HepG2 (cell line): ENCODE results near the gene KLHL17. TPM values are rescaled to one million over a fixed set of nuclear protein-coding genes. Genes with fewer than 3 reads are reported as not detected.

Experiments
- ATF7-NPFF ChIP-seq: sonication (generic); formaldehyde crosslinking; IDR thresholded peaks from 2 replicates; pipeline ENCODE4 v1.8.1; 2023; ENCODE audit warnings: mild to moderate bottlenecking, low read depth, missing genetic modification reagents, moderate library complexity
- ISL2 ChIP-seq: sonication (generic); formaldehyde crosslinking; IDR thresholded peaks from 2 replicates; pipeline ENCODE4 v1.5.0; 2020; ENCODE audit warnings: missing genetic modification reagents
- KDM2A ChIP-seq: sonication (generic); formaldehyde crosslinking; IDR thresholded peaks from 2 replicates; pipeline ENCODE4 v1.4.0; 2020; ENCODE audit warnings: low read depth, missing genetic modification reagents, borderline replicate concordance
- MYC ChIP-seq: sonication (generic); formaldehyde crosslinking; IDR thresholded peaks from 2 replicates; pipeline ENCODE4 v1.9.0; 2021; ENCODE audit warnings: missing genetic modification reagents, borderline replicate concordance
- NR2C2 ChIP-seq: sonication (generic); formaldehyde crosslinking; IDR thresholded peaks from 2 replicates; pipeline ENCODE4 v1.4.0; 2020; ENCODE audit warnings: missing genetic modification reagents, mild to moderate bottlenecking, moderate library complexity, borderline replicate concordance
- NRL ChIP-seq: sonication (generic); formaldehyde crosslinking; IDR thresholded peaks from 2 replicates; pipeline ENCODE4 v1.5.0; 2020; ENCODE audit warnings: missing genetic modification reagents, mild to moderate bottlenecking, moderate library complexity, borderline replicate concordance
- SOX13 ChIP-seq, 3 experiments: fragments of 450-650 bp in 1 of 3; sonication (generic) in 1 of 3; formaldehyde crosslinking in 1 of 3; IDR thresholded peaks in 2 of 3; conservative IDR thresholded peaks in 1 of 3; 2 replicates each; pipeline versions ENCODE4 v1.5.0 to v1.6.1; 2016 to 2020; ENCODE audit warnings: antibody characterized with exemption in 1 of 3, mild to moderate bottlenecking in 1 of 3, missing compliant biosample characterization in 1 of 3, missing genetic modification reagents in 1 of 3, moderate library complexity in 1 of 3
- SOX6 ChIP-seq, 2 experiments: fragments of 450-650 bp in 1 of 2; sonication (generic) in 1 of 2; formaldehyde crosslinking in 1 of 2; IDR thresholded peaks; 2 replicates each; pipeline versions ENCODE4 v1.4.0 to v1.6.1; 2017 to 2020; ENCODE audit warnings: antibody characterized with exemption in 1 of 2, mild to moderate bottlenecking in 1 of 2, missing genetic modification reagents in 1 of 2
- THAP11 ChIP-seq: IDR thresholded peaks from 2 replicates; pipeline ENCODE4 v1.6.1; 2016; ENCODE audit warnings: missing biosample characterization, missing genetic modification reagents
- YEATS2 ChIP-seq: sonication (generic); formaldehyde crosslinking; IDR thresholded peaks from 2 replicates; pipeline ENCODE4 v1.4.0; 2020; ENCODE audit warnings: missing genetic modification reagents, borderline replicate concordance
- ZNF563 ChIP-seq: sonication (generic); formaldehyde crosslinking; IDR thresholded peaks from 2 replicates; pipeline ENCODE4 v1.8.0; 2022; ENCODE audit warnings: mild to moderate bottlenecking, moderate library complexity, missing genetic modification reagents
- ZNF572 ChIP-seq: sonication (generic); formaldehyde crosslinking; IDR thresholded peaks from 2 replicates; pipeline ENCODE4 v1.5.1; 2020; ENCODE audit warnings: mild to moderate bottlenecking, missing genetic modification reagents
- ZSCAN31 ChIP-seq: sonication (generic); formaldehyde crosslinking; IDR thresholded peaks from 2 replicates; pipeline ENCODE4 v1.5.0; 2020; ENCODE audit warnings: low read depth, mild to moderate bottlenecking, missing genetic modification reagents
- polyA plus RNA-seq, 8 experiments: library from polyadenylated mRNA; depleted of rRNA in 3 of 8; stranded (reverse) in 7 of 8; unstranded in 1 of 8; fragments of >200 nt; fragmentation: Illumina TruSeq in 4 of 8; extraction: Trizol in 4 of 8; gene quantifications; 2 replicates each; pipeline versions ENCODE4 v1.2.1 to v1.2.3, GENCODE V29; 2011 to 2016; ENCODE audit warnings: low read depth in 4 of 8, missing spikeins in 1 of 8, mixed read lengths in 1 of 8; ENCODE audit not compliant: insufficient read depth in 1 of 8
- total RNA-seq, 5 experiments: library from RNA; depleted of rRNA; stranded (reverse); fragments of >200 nt; fragmentation: Illumina TruSeq; extraction: Trizol; gene quantifications; 2 replicates each; pipeline ENCODE4 v1.2.3, GENCODE V29; 2016; ENCODE audit warnings: low read depth in 1 of 5
- TF ChIP-seq, protein P1 (sequence below): sonication (generic); formaldehyde crosslinking; IDR thresholded peaks from 2 replicates; pipeline ENCODE4; 2020; ENCODE audit warnings: missing genetic modification reagents, mild to moderate bottlenecking, borderline replicate concordance
- TF ChIP-seq, protein P2 (sequence below): sonication (generic); formaldehyde crosslinking; IDR thresholded peaks from 2 replicates; pipeline ENCODE4 v1.9.0; 2022; ENCODE audit warnings: low read depth, missing genetic modification reagents
- TF ChIP-seq, protein P3 (sequence below): sonication (generic); formaldehyde crosslinking; IDR thresholded peaks from 2 replicates; pipeline ENCODE4 v1.5.1; 2020; ENCODE audit warnings: missing genetic modification reagents, mild to moderate bottlenecking, borderline replicate concordance
- TF ChIP-seq, protein P4 (sequence below): sonication (generic); formaldehyde crosslinking; IDR thresholded peaks from 2 replicates; pipeline ENCODE4 v1.4.0; 2020; ENCODE audit warnings: missing genetic modification reagents
- TF ChIP-seq, protein P5 (sequence below): sonication (generic); formaldehyde crosslinking; IDR thresholded peaks from 2 replicates; pipeline ENCODE4 v1.8.0; 2022; ENCODE audit warnings: mild to moderate bottlenecking, missing genetic modification reagents, moderate library complexity

KLHL17 gene
- total and polyA plus RNA-seq, 2 of the 13 experiments (the other 11 are each of a cell fraction or from before 2014, with no cell fraction given): 9.3 to 24.7 TPM

DNA sequence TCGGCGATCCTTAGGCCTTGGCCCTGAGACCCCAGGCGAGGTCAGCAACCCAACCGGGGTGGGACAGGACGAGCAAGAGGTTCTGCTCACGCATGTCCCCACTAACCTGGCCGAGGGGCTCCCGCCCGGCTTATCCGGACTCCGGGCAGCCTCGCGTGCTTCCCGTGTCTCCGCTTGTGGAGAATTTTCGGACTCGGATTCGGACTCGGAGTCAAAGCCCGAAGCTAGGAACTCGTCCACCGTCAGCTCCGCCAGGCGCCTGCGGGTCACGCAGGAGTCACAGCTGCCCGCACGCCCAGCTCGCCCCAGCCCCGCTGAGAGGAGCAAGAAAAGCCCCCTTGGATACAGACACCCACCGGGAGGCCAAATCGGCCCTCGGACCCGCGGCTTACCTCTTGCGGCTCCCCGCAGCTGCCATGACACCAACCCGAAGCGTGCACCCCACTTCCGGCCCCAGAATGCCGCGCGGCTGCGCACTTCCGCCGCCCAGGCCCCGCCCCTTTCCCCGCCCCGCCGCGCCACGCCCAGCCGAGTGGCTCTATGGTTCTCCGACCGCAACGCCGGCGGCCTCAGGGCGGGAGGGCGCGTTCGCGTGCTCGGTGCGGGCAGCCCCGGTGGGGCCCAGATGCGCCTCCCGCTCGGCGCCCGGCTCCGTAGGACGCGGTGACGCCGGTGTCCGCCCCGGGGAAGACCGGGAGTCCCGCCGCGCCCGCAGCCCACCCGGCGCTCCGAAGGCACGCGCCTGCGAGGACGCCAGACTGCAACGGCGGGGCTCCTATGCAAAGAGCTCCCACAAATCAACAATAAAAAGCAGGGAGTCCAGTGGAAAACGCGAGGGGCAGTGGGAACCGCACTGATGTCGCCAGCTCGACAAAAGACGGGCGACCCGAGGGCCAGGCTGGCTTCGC lies 1.3 kb upstream of the KLHL17 start, which contains the start of gene NOC2L (continued):
- TF ChIP-seq KDM2A (CRISPR knock-in tag) (peak; percentile 88), ZNF572 (CRISPR knock-in tag) (no peak), THAP11 (CRISPR knock-in tag) (peak; percentile 89), ZSCAN31 (CRISPR knock-in tag) (no peak), YEATS2 (peak; percentile 35; the same call in 1 of the 2 replicates), ZNF563 (CRISPR knock-in tag) (no peak), ISL2 (CRISPR knock-in tag) (peak; percentile 52; the same call in 1 of the 2 replicates), ATF7-NPFF (CRISPR knock-in tag) (0 out of 2 replicates have a peak, but pooled peaks have one; percentile 23), NRL (peak; percentile 71; the same call in 1 of the 2 replicates), NR2C2 (CRISPR knock-in tag) (peak; percentile 31), SOX13 (IDR thresholded peaks at IDR 0.05) (no peak), SOX13 (CRISPR knock-in tag; conservative IDR thresholded peaks at IDR 0.05 in 1 of 2, IDR thresholded peaks at IDR 0.05 in 1 of 2) (peak in 1 of 2 experiments; percentile 22; a peak in 1 of 4 replicates), SOX6 (IDR thresholded peaks at IDR 0.05) (no peak), SOX6 (CRISPR knock-in tag; IDR thresholded peaks at IDR 0.05) (peak; percentile 38; the same call in 1 of the 2 replicates), MYC (CRISPR knock-in tag) (peak; percentile 93)
- TF ChIP-seq, protein P1, sequence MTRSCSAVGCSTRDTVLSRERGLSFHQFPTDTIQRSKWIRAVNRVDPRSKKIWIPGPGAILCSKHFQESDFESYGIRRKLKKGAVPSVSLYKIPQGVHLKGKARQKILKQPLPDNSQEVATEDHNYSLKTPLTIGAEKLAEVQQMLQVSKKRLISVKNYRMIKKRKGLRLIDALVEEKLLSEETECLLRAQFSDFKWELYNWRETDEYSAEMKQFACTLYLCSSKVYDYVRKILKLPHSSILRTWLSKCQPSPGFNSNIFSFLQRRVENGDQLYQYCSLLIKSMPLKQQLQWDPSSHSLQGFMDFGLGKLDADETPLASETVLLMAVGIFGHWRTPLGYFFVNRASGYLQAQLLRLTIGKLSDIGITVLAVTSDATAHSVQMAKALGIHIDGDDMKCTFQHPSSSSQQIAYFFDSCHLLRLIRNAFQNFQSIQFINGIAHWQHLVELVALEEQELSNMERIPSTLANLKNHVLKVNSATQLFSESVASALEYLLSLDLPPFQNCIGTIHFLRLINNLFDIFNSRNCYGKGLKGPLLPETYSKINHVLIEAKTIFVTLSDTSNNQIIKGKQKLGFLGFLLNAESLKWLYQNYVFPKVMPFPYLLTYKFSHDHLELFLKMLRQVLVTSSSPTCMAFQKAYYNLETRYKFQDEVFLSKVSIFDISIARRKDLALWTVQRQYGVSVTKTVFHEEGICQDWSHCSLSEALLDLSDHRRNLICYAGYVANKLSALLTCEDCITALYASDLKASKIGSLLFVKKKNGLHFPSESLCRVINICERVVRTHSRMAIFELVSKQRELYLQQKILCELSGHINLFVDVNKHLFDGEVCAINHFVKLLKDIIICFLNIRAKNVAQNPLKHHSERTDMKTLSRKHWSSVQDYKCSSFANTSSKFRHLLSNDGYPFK: peak; percentile 57; the same call in 1 of the 2 replicates
- TF ChIP-seq, protein P2, sequence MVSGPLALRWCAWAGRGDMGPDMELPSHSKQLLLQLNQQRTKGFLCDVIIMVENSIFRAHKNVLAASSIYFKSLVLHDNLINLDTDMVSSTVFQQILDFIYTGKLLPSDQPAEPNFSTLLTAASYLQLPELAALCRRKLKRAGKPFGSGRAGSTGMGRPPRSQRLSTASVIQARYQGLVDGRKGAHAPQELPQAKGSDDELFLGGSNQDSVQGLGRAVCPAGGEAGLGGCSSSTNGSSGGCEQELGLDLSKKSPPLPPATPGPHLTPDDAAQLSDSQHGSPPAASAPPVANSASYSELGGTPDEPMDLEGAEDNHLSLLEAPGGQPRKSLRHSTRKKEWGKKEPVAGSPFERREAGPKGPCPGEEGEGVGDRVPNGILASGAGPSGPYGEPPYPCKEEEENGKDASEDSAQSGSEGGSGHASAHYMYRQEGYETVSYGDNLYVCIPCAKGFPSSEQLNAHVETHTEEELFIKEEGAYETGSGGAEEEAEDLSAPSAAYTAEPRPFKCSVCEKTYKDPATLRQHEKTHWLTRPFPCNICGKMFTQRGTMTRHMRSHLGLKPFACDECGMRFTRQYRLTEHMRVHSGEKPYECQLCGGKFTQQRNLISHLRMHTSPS (CRISPR knock-in tag): peak; percentile 45; the same call in 1 of the 2 replicates
- TF ChIP-seq, protein P3, sequence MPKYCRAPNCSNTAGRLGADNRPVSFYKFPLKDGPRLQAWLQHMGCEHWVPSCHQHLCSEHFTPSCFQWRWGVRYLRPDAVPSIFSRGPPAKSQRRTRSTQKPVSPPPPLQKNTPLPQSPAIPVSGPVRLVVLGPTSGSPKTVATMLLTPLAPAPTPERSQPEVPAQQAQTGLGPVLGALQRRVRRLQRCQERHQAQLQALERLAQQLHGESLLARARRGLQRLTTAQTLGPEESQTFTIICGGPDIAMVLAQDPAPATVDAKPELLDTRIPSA: 0 out of 2 replicates have a peak, but pooled peaks have one; percentile 73
- TF ChIP-seq, protein P4, sequence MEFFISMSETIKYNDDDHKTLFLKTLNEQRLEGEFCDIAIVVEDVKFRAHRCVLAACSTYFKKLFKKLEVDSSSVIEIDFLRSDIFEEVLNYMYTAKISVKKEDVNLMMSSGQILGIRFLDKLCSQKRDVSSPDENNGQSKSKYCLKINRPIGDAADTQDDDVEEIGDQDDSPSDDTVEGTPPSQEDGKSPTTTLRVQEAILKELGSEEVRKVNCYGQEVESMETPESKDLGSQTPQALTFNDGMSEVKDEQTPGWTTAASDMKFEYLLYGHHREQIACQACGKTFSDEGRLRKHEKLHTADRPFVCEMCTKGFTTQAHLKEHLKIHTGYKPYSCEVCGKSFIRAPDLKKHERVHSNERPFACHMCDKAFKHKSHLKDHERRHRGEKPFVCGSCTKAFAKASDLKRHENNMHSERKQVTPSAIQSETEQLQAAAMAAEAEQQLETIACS: 0 out of 2 replicates have a peak, but pooled peaks have one; percentile 42
- TF ChIP-seq, protein P5, sequence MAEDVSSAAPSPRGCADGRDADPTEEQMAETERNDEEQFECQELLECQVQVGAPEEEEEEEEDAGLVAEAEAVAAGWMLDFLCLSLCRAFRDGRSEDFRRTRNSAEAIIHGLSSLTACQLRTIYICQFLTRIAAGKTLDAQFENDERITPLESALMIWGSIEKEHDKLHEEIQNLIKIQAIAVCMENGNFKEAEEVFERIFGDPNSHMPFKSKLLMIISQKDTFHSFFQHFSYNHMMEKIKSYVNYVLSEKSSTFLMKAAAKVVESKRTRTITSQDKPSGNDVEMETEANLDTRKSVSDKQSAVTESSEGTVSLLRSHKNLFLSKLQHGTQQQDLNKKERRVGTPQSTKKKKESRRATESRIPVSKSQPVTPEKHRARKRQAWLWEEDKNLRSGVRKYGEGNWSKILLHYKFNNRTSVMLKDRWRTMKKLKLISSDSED (CRISPR knock-in tag): 0 out of 2 replicates have a peak, but pooled peaks have one; percentile 69
